MM.1S (cell line): ENCODE measurements around the gene OR52H1.

Experiments
- CTCF ChIP-seq: fragments of 300-600 bp; sonication (generic); IDR thresholded peaks from 2 replicates; pipeline ENCODE4 v1.5.1; 2016; ENCODE audit warnings: antibody characterized with exemption, low read length, mixed read lengths
- EZH2 ChIP-seq: fragments of 300-600 bp; sonication (generic); optimal IDR thresholded peaks from 2 replicates; pipeline ENCODE3; 2017; ENCODE audit warnings: low read depth, mild to moderate bottlenecking, antibody characterized with exemption, low read length, mixed read lengths
- EZH2phosphoT487 ChIP-seq: fragments of 300-600 bp; sonication (generic); IDR thresholded peaks from 2 replicates; pipeline ENCODE4 v1.6.1; 2018; ENCODE audit warnings: antibody characterized with exemption, low read length

DNA sequence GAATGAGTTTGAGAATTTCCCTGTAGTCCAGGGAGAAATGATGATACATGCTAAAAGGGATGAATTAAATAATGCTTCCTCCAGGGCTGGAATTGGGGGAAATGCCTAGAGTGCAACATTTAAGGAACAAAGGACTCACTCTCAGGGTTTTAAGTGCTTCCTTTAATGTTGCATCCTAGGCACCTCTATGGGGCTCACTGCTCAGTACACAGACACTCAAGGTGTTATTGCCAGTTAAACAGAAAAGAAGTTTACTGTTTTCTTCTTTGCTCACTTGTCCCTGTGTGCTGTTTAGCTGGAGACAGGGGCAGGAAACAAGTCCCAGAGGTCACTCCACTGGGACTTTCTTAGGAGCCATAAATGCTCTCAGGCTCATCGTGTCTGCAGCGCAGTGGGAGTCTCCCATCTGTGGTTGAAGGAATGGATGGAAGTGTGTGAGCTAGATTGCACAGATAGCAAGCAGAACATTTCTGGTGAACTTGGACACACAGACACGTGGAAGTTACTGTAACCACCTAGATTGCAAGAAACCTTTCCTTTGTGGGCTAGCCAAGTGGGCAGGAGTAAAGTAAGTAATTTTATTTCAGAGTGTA lies 8.4 kb upstream of the OR52H1 start:
- no peak for TF ChIP-seq CTCF
- no peak for TF ChIP-seq EZH2phosphoT487
- no peak for TF ChIP-seq EZH2
